ENCODE measurements around the gene PAK4. TPM values are rescaled to one million over a fixed set of nuclear protein-coding genes. Genes with fewer than 3 reads are reported as not detected.

The PAK4 gene
- total and polyA plus RNA-seq, 2 experiments from 2014 or later: 20.3 to 39.6 TPM

- 75% methylated on average over 9 of the region's 9 CpGs for WGBS (ENCODE audit: low lambda C conversion rate, missing lambda C conversion rate)
- no peaks in the 10 kb centered on the region for H3K9me3 ChIP-seq (ENCODE audit: low read depth)
- H3K4me2 ChIP-seq: peak overlapping the region; percentile 41
- no peaks in the 10 kb centered on the region for H3K36me3 ChIP-seq (replicated peaks; ENCODE audit: insufficient read depth, low read depth)
- no peaks in the 10 kb centered on the region for H3K9me2 ChIP-seq (replicated peaks; ENCODE audit: insufficient read depth)
- H2AFZ ChIP-seq: no peak overlapping the region
- H3K27me3 ChIP-seq: no peaks in the 10 kb centered on the region
- DNase-seq (ENCODE audit: low spot score): no peak
- H3K79me2 ChIP-seq: no peaks in the 10 kb centered on the region
- TF ChIP-seq EZH2phosphoT487 (IDR thresholded peaks at IDR 0.05; ENCODE audit: low read depth, severe bottlenecking, unreplicated experiment) (no peak), CTCF (IDR thresholded peaks at IDR 0.05; ENCODE audit: poor library complexity) (no peak), EZH2 (IDR thresholded peaks at IDR 0.05; ENCODE audit: borderline replicate concordance) (no peak)
- no peak overlapping the region for H3K27ac ChIP-seq
- peaks cover 9% of the 10 kb centered on the region for H3K4me1 ChIP-seq (ENCODE audit: insufficient read depth)
- no peaks in the 10 kb centered on the region for H4K20me1 ChIP-seq (ENCODE audit: insufficient read depth, poor library complexity, severe bottlenecking)
- no peak overlapping the region for H3K4me3 ChIP-seq
Measured at GRCh38 chr19:39099341-39099740, 26.2 kb upstream of the PAK4 start.

- Histone ChIP-seq H3K79me2 (no peaks in the 10 kb centered on the region), H2AFZ (no peak overlapping the region), H3K4me3 (no peak overlapping the region), H3K36me3 (replicated peaks; ENCODE audit: insufficient read depth, low read depth) (no peaks in the 10 kb centered on the region), H4K20me1 (ENCODE audit: insufficient read depth, poor library complexity, severe bottlenecking) (no peaks in the 10 kb centered on the region), H3K27me3 (no peaks in the 10 kb centered on the region), H3K4me1 (ENCODE audit: insufficient read depth) (peaks cover 5% of the 10 kb centered on the region), H3K9me2 (replicated peaks; ENCODE audit: insufficient read depth) (no peaks in the 10 kb centered on the region), H3K4me2 (no peak overlapping the region), H3K27ac (no peak overlapping the region), H3K9me3 (ENCODE audit: low read depth) (no peaks in the 10 kb centered on the region)
- 94% methylated on average over 18 of the region's 19 CpGs for WGBS (ENCODE audit: low lambda C conversion rate, missing lambda C conversion rate)
- TF ChIP-seq CTCF (IDR thresholded peaks at IDR 0.05; ENCODE audit: poor library complexity) (no peak), EZH2phosphoT487 (IDR thresholded peaks at IDR 0.05; ENCODE audit: low read depth, severe bottlenecking, unreplicated experiment) (no peak), EZH2 (IDR thresholded peaks at IDR 0.05; ENCODE audit: borderline replicate concordance) (no peak)
- DNase-seq (ENCODE audit: low spot score): no peak
Measured at GRCh38 chr19:39100500-39101166, 25.0 kb upstream of the PAK4 start.

GRCh38 chr19:39103151-39103550 is 22.4 kb upstream of the PAK4 start:
- H3K27ac ChIP-seq: no peak overlapping the region
- no peaks in the 10 kb centered on the region for H3K9me2 ChIP-seq (replicated peaks; ENCODE audit: insufficient read depth)
- no peaks in the 10 kb centered on the region for H3K9me3 ChIP-seq (ENCODE audit: low read depth)
- TF ChIP-seq CTCF (IDR thresholded peaks at IDR 0.05; ENCODE audit: poor library complexity): no peak
- TF ChIP-seq EZH2phosphoT487 (IDR thresholded peaks at IDR 0.05; ENCODE audit: low read depth, severe bottlenecking, unreplicated experiment): no peak
- TF ChIP-seq EZH2 (IDR thresholded peaks at IDR 0.05; ENCODE audit: borderline replicate concordance): no peak
- H2AFZ ChIP-seq: no peak overlapping the region
- no peaks in the 10 kb centered on the region for H3K79me2 ChIP-seq
- DNase-seq (ENCODE audit: low spot score): no peak
- H3K4me2 ChIP-seq: no peak overlapping the region
- H3K4me3 ChIP-seq: no peak overlapping the region
- 52% methylated on average over 5 of the region's 5 CpGs for WGBS (ENCODE audit: low lambda C conversion rate, missing lambda C conversion rate)
- H3K36me3 ChIP-seq (replicated peaks; ENCODE audit: insufficient read depth, low read depth): no peaks in the 10 kb centered on the region
- H3K4me1 ChIP-seq (ENCODE audit: insufficient read depth): no peaks in the 10 kb centered on the region
- no peaks in the 10 kb centered on the region for H4K20me1 ChIP-seq (ENCODE audit: insufficient read depth, poor library complexity, severe bottlenecking)
- H3K27me3 ChIP-seq: no peaks in the 10 kb centered on the region
